Measurements from ENCODE around the gene MUC6.

Gene MUC6

DNA sequence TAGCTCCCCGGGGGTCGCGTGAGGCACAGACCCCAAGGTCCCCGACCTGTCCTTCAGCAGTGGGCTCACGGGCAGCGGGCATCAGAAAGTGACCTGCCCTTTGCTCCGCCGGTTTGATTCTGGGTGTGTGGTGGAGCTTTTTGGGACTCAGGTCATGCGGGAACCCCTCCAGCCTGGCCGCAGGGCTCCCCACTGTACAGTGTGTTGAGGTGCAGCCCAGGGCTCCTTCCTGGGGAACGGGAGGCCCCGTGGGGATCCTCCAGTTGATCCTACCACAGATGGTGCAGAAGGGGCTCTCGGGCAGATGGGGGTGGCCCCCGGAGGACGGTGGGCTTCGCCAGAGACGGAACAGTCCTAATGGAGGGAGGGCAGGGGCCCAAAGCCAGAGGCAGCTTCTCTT lies 24.2 kb downstream of the MUC6 start:
- TF ChIP-seq, protein P1, sequence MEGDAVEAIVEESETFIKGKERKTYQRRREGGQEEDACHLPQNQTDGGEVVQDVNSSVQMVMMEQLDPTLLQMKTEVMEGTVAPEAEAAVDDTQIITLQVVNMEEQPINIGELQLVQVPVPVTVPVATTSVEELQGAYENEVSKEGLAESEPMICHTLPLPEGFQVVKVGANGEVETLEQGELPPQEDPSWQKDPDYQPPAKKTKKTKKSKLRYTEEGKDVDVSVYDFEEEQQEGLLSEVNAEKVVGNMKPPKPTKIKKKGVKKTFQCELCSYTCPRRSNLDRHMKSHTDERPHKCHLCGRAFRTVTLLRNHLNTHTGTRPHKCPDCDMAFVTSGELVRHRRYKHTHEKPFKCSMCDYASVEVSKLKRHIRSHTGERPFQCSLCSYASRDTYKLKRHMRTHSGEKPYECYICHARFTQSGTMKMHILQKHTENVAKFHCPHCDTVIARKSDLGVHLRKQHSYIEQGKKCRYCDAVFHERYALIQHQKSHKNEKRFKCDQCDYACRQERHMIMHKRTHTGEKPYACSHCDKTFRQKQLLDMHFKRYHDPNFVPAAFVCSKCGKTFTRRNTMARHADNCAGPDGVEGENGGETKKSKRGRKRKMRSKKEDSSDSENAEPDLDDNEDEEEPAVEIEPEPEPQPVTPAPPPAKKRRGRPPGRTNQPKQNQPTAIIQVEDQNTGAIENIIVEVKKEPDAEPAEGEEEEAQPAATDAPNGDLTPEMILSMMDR (IDR thresholded peaks at IDR 0.05; ENCODE audit: extremely low read depth, missing control alignments): no peak

DNA sequence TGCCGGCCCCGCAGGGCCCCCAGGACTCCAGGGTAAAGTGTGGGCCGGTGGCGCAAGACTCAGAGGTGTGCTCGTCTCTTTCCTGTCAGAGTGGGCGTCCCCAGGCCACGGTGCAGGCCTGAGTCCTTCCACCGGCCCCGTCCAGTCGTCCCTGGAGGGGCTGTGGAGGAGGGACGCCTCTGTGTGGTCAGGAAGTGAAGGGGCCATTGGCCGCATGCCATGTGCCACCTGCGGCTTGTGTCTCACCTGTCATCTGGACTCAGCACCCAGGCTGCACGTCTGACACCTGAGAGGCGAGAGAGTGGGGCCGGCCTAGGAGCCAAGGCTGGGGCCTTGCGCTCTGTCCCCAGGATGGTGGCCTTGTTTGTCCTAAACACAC lies 25.2 kb downstream of the MUC6 start:
- no peak for DNase-seq (ENCODE audit: low spot score)
- TF ChIP-seq, protein P1 (IDR thresholded peaks at IDR 0.05; ENCODE audit: extremely low read depth, missing control alignments): no peak

More for the DNA sequence above, 24.2 kb downstream of the MUC6 start:
- no peak for DNase-seq (ENCODE audit: low spot score)

DNA sequence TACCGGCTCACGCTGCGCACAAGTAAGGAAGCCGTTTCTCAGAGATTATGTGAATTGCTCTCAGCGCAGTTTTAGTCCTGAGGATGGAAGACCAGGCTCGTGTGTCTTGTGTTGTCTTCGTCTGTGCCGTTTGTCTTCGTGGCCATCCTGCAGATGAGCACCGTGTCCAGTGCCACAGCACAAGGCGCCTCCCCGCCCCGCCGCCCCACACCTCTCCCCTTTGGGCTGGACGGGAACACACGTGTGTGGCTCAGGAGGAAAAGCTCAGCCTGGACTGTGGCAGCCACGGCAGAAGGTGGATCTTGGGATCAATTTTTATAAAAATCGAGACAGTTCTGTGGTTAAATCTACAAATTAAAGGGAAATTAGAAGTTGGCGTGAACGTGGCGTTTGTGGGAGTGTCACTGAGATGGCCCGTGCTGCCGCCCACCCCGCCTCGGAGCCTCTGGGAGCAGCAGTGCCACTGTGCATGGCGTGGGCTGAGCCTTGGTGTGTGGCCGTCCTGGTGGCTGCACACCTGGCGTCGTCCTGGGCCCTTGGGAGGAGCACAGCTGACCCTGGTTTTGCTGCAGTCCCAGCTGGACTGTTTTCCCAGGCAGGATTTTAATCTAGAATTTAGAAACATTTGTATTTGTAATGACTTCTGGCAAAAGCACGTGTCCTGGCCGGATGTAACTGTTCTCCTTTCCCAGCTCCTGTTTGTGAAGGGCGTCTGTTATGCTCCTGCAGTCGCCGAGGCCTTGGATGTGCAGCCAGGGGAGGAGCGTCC lies 25.8 kb downstream of the MUC6 start:
- TF ChIP-seq, protein P1 (IDR thresholded peaks at IDR 0.05; ENCODE audit: extremely low read depth, missing control alignments): no peak
- DNase-seq (ENCODE audit: low spot score): no peak

DNA sequence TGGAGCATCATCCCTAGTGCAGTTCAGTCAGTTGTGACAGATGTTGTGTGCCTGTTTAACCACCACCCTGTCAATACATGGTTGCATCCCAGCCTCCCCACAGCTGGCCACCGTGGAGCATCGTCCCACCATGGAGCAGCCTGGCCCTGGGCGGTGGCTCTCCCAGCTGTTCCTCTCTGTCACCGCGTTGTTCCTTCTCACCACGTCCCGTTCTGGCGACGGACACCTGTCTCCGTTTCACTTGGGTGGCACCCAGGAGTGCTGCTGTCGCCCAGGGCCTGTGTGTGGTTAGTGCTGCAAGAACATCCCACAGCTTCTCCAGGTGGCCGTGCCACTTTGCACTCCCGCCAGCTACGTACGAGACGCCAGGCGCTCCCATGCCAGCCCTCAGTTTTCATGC lies 26.5 kb downstream of the MUC6 start:
- TF ChIP-seq, protein P1 (IDR thresholded peaks at IDR 0.05; ENCODE audit: extremely low read depth, missing control alignments): no peak
- DNase-seq (ENCODE audit: low spot score): no peak

DNA sequence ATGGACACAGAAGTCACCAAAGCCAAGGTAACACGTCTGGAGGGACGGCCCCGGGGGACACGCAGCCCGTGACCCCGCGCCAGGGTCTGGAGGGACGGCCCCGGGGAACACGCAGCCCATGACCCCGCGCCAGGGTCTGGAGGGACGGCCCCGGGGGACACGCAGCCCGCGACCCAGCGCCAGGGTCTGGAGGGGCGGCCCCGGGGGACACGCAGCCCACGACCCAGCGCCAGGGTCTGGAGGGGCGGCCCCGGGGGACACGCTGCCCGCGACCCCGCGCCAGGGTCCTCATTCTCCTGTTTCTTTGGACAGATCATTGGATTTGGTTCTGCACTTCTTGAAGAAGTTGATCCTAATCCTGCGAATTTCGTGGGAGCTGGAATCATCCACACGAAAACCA lies 27.1 kb downstream of the MUC6 start:
- TF ChIP-seq, protein P1 (IDR thresholded peaks at IDR 0.05; ENCODE audit: extremely low read depth, missing control alignments): no peak
- DNase-seq (ENCODE audit: low spot score): no peak

DNA sequence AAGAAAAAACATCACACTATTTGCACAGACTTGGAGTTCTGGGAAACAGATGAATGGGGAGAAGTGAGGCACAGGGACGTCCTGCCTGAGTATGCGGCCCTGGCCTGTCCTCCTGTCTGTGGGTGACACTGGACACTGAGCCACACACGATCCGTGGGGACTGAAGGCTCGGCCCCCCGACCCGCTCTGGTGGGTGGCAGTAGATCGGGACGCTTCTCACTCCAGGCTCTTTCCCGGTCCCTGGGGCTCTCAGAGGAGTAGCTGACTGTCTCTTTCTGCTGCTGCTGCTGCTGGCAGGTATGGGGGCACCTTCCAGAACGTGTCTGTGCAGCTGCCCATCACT lies 27.7 kb downstream of the MUC6 start:
- TF ChIP-seq, protein P1 (IDR thresholded peaks at IDR 0.05; ENCODE audit: extremely low read depth, missing control alignments): no peak
- DNase-seq (ENCODE audit: low spot score): no peak

DNA sequence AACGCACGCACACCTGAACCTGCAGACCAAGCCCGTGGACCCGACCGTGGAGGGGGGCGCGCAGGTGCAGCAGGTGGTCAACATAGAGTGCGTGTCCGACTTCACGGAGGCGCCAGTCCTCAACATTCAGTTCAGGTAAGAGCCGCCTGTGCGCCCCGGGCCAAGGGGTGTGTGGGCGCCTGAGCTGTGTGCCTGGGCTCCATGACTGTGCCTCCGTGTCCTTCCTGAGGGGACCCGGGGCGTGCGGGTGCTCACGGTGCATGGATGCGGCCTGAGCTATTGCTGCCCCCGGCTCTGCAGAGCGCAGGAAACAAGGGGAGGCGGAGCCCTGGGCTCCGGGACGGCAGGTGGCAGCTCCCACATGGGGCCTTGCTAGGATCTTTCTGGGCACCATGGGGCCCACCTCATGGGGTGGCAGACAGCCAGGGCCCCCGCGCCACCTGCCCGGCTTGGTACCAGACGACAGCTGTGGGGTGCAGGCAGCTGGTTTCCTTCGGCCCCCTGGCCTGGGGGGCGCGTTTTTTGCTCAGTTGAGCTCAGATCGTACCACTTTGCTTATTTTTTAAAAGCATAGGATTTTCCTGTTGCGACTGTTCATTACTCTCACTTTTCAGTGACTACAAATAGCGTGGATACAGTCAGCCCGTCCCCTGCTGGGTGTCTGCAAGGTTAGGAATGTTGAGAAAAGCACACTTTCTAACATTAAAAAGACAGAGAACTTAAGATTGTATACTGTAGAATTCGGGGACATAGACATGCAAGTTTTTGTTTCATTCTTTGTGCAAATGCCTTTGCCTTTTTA lies 28.3 kb downstream of the MUC6 start:
- TF ChIP-seq, protein P1 (IDR thresholded peaks at IDR 0.05; ENCODE audit: extremely low read depth, missing control alignments): no peak
- no peak for DNase-seq (ENCODE audit: low spot score)

Data from GM20000 (cell line).